WTC11 (cell line): ENCODE measurements around the gene XBP1. TPM values are rescaled to one million over a fixed set of nuclear protein-coding genes. Genes with fewer than 3 reads are reported as not detected.

Experiments
- ATAC-seq: fragments of 200-7000 bp; cut with Tn5 transposase; 2 replicates; pipeline ENCODE4 v1.10.0; 2021; ENCODE audit warnings: mild to moderate bottlenecking, moderate library complexity
- CTCF ChIA-PET: fragments of 300-600 bp; sonication (Branson Sonifier 250); formaldehyde crosslinking; loops from one replicate; lab custom pipeline; 2021; ENCODE audit warnings: antibody characterized with exemption; lab: Charles Lee
- POLR2A ChIA-PET: fragments of 350-600 bp; sonication (Branson Sonifier 250); formaldehyde crosslinking; loops from one replicate; lab custom pipeline; 2021; ENCODE audit warnings: antibody characterized with exemption; lab: Charles Lee
- DNase-seq: peaks from one replicate; pipeline ENCODE4 v3.0.0; 2021; ENCODE audit warnings: low spot score
- H3K27ac Mint-ChIP-seq: 2 replicates; pipeline ENCODE4 v1.8.0; 2021; ENCODE audit warnings: mixed read lengths
- H3K27me3 Mint-ChIP-seq: 2 replicates; pipeline ENCODE4 v1.8.0; 2021; ENCODE audit warnings: low read depth, mild to moderate bottlenecking, moderate library complexity, mixed read lengths
- H3K36me3 Mint-ChIP-seq: 2 replicates; pipeline ENCODE4 v1.8.0; 2021; ENCODE audit warnings: mixed read lengths
- H3K4me1 Mint-ChIP-seq: 2 replicates; pipeline ENCODE4 v1.8.0; 2022; ENCODE audit warnings: mixed read lengths
- H3K4me3 Mint-ChIP-seq: 2 replicates; pipeline ENCODE4 v1.8.0; 2021; ENCODE audit warnings: mild to moderate bottlenecking, moderate library complexity, mixed read lengths
- H3K9me3 Mint-ChIP-seq: 2 replicates; pipeline ENCODE4 v1.8.0; 2021; ENCODE audit warnings: mixed read lengths
- AR ChIP-seq: fragments of 250-450 bp; sonication (Bioruptor Pico); IDR thresholded peaks from 2 replicates; pipeline ENCODE4 v1.9.0; 2021; ENCODE audit warnings: mild to moderate bottlenecking
- ELF4 ChIP-seq: sonication (generic); formaldehyde crosslinking; IDR thresholded peaks from 2 replicates; pipeline ENCODE4 v1.8.1; 2022; ENCODE audit warnings: low read depth, mild to moderate bottlenecking, moderate library complexity, missing genetic modification reagents
- EMX1 ChIP-seq: fragments of 250-450 bp; sonication (Bioruptor Pico); IDR thresholded peaks from 2 replicates; pipeline ENCODE4 v1.8.0; 2021; ENCODE audit warnings: mild to moderate bottlenecking
- JAZF1 ChIP-seq: fragments of 250-450 bp; sonication (Bioruptor Pico); IDR thresholded peaks from 2 replicates; pipeline ENCODE4 v1.9.0; 2021; ENCODE audit warnings: moderate library complexity, mild to moderate bottlenecking, inconsistent platforms
- KAT7 ChIP-seq: sonication (generic); formaldehyde crosslinking; IDR thresholded peaks from 2 replicates; pipeline ENCODE4 v1.8.1; 2023; ENCODE audit warnings: missing genetic modification reagents, mild to moderate bottlenecking, borderline replicate concordance
- MAX ChIP-seq: sonication (generic); formaldehyde crosslinking; IDR thresholded peaks from 2 replicates; pipeline ENCODE4 v1.8.0; 2022; ENCODE audit warnings: mild to moderate bottlenecking, missing genetic modification reagents
- NFATC4 ChIP-seq: fragments of 250-450 bp; sonication (Bioruptor Pico); IDR thresholded peaks from 2 replicates; pipeline ENCODE4 v1.9.0; 2021; ENCODE audit warnings: mild to moderate bottlenecking
- NFE2L1 ChIP-seq: sonication (generic); formaldehyde crosslinking; IDR thresholded peaks from 2 replicates; pipeline ENCODE4 v1.8.1; 2023; ENCODE audit warnings: missing genetic modification reagents
- NFYB ChIP-seq: sonication (generic); formaldehyde crosslinking; conservative IDR thresholded peaks from 2 replicates; pipeline ENCODE4 v1.8.0; 2022; ENCODE audit warnings: low read depth, missing genetic modification reagents
- PRDM15 ChIP-seq: sonication (generic); formaldehyde crosslinking; IDR thresholded peaks from 2 replicates; pipeline ENCODE4 v1.8.0; 2022; ENCODE audit warnings: missing genetic modification reagents
- RELA ChIP-seq: sonication (generic); formaldehyde crosslinking; IDR thresholded peaks from 2 replicates; pipeline ENCODE4 v1.8.1; 2022; ENCODE audit warnings: missing genetic modification reagents, mild to moderate bottlenecking, borderline replicate concordance
- SMAD3 ChIP-seq: sonication (generic); formaldehyde crosslinking; IDR thresholded peaks from 2 replicates; pipeline ENCODE4 v1.8.0; 2022; ENCODE audit warnings: missing genetic modification reagents, mild to moderate bottlenecking, borderline replicate concordance
- SOX15 ChIP-seq: fragments of 250-450 bp; sonication (Bioruptor Pico); IDR thresholded peaks from 2 replicates; pipeline ENCODE4 v1.9.0; 2021; ENCODE audit warnings: mild to moderate bottlenecking
- TEAD1 ChIP-seq: sonication (generic); formaldehyde crosslinking; IDR thresholded peaks from 2 replicates; pipeline ENCODE4 v1.8.0; 2022; ENCODE audit warnings: mild to moderate bottlenecking, missing genetic modification reagents
- TEAD4 ChIP-seq: sonication (generic); formaldehyde crosslinking; IDR thresholded peaks from 2 replicates; pipeline ENCODE4 v1.8.0; 2022; ENCODE audit warnings: mild to moderate bottlenecking, missing genetic modification reagents
- USF1 ChIP-seq: sonication (generic); formaldehyde crosslinking; IDR thresholded peaks from 2 replicates; pipeline ENCODE4 v1.8.0; 2022; ENCODE audit warnings: mild to moderate bottlenecking, missing genetic modification reagents
- ZBTB21 ChIP-seq: sonication (generic); formaldehyde crosslinking; IDR thresholded peaks from 2 replicates; pipeline ENCODE4 v1.8.1; 2023; ENCODE audit warnings: mild to moderate bottlenecking, missing genetic modification reagents, borderline replicate concordance
- ZNF121 ChIP-seq: sonication (generic); formaldehyde crosslinking; IDR thresholded peaks from 2 replicates; pipeline ENCODE4 v1.8.0; 2023; ENCODE audit warnings: missing genetic modification reagents
- ZNF219 ChIP-seq: sonication (generic); formaldehyde crosslinking; IDR thresholded peaks from 2 replicates; pipeline ENCODE4 v1.8.0; 2023; ENCODE audit warnings: missing genetic modification reagents, mild to moderate bottlenecking, borderline replicate concordance
- ZNF232 ChIP-seq: sonication (generic); formaldehyde crosslinking; IDR thresholded peaks from 2 replicates; pipeline ENCODE4 v1.8.0; 2022; ENCODE audit warnings: mild to moderate bottlenecking, missing genetic modification reagents
- ZNF396 ChIP-seq: fragments of 250-450 bp; sonication (Bioruptor Pico); IDR thresholded peaks from 2 replicates; pipeline ENCODE4 v1.8.0; 2021; ENCODE audit warnings: mild to moderate bottlenecking, moderate library complexity, borderline replicate concordance
- total RNA-seq: library from RNA; stranded (reverse); gene quantifications from 3 replicates; pipeline ENCODE4 v1.2.3, GENCODE V29; 2021
- TF ChIP-seq, protein P1 (sequence below): fragments of 200-600 bp; IDR thresholded peaks from 2 replicates; pipeline ENCODE4 v1.8.0; 2022; ENCODE audit warnings: antibody characterized with exemption
- TF ChIP-seq, protein P2 (sequence below): sonication (generic); formaldehyde crosslinking; IDR thresholded peaks from 2 replicates; pipeline ENCODE4 v1.8.1; 2022; ENCODE audit warnings: missing genetic modification reagents, borderline replicate concordance

XBP1 gene
- total RNA-seq, 1 experiment from 2014 or later: 127 TPM

DNA sequence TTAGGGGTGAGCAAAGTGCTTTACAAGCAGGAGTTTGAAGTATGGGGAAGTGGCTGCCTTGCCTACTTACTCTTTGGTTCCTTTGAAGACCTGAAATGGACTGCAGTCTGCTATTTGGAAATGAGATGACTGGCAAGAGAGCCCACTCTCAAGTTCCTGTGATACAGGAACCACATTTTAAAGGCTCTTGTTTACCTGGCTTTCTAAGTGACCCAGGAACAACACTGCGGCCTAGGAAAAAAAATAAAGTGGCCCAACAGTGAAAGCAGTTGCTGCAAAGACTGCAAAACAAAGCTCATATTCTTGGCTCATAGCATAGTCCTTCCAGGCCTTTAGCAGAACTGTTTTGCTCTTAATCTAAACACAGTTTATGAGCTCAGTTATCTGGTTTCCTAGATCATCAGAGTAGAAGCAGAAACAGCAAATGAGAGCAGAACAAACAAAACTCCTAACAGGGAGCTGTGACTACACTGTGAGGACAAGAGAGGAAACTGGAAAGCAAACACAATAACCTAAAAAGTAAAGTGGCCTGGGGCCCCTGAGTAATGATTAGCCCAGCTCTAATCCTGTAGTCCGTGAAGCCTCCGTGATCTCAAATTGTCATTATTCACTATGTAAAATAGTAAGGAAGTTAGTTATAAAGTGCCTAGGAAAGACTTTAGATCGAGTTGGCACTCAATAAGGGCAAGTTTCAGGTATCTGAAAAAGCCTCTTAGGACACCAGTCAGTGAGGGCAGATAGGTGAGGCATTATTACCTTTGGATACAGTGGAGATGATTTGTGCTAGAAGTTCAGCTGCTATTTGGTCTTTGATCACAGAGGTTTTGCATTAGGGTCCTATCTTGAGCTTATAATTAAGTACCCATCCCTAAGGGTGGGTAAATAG is 16.3 kb downstream of the XBP1 start (continued):
- TF ChIP-seq, protein P1, sequence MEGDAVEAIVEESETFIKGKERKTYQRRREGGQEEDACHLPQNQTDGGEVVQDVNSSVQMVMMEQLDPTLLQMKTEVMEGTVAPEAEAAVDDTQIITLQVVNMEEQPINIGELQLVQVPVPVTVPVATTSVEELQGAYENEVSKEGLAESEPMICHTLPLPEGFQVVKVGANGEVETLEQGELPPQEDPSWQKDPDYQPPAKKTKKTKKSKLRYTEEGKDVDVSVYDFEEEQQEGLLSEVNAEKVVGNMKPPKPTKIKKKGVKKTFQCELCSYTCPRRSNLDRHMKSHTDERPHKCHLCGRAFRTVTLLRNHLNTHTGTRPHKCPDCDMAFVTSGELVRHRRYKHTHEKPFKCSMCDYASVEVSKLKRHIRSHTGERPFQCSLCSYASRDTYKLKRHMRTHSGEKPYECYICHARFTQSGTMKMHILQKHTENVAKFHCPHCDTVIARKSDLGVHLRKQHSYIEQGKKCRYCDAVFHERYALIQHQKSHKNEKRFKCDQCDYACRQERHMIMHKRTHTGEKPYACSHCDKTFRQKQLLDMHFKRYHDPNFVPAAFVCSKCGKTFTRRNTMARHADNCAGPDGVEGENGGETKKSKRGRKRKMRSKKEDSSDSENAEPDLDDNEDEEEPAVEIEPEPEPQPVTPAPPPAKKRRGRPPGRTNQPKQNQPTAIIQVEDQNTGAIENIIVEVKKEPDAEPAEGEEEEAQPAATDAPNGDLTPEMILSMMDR: no peak

DNA sequence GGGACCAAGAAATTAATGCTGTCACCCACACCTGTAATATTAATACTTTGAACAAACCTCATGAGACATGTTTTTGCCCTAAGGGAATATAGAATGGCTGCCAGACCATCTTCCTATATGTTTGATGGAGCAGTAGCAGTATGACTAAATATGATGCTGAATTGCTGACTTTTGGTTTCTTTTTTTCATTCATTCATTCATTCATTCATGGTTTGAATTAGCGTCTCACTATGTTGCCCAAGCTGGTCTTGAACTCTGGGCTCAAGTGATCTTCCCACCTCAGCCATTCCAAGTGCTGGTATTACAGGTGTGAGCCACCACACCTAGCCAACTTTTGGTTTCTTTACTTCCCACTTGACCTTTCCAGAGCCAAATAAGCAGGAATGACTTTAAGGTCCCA is 20.1 kb downstream of the XBP1 start:
- no peak overlapping the region for H3K4me3 Mint-ChIP-seq
- ATAC-seq (no peak), DNase-seq (no peak)
- H3K4me1 Mint-ChIP-seq: no peaks in the 10 kb centered on the region
- H3K27me3 Mint-ChIP-seq: no peaks in the 10 kb centered on the region
- H3K27ac Mint-ChIP-seq: peak overlapping the region; percentile 45; the same call in 1 of the 2 replicates
- TF ChIP-seq RELA (CRISPR knock-in tag) (no peak), SMAD3 (CRISPR knock-in tag) (no peak), ELF4 (no peak), NFATC4 (CRISPR knock-in tag) (no peak), ZBTB21 (no peak), EMX1 (CRISPR knock-in tag) (no peak), ZNF232 (CRISPR knock-in tag) (no peak), NFYB (no peak), ZNF121 (CRISPR knock-in tag) (no peak), JAZF1 (no peak), TEAD4 (CRISPR knock-in tag) (no peak), KAT7 (CRISPR knock-in tag) (no peak), USF1 (CRISPR knock-in tag) (no peak), MAX (CRISPR knock-in tag) (no peak), AR (CRISPR knock-in tag) (no peak), TEAD1 (no peak), SOX15 (no peak), NFE2L1 (CRISPR knock-in tag) (no peak), ZNF219 (CRISPR knock-in tag) (no peak)
- ChIA-PET CTCF (no interaction called here), POLR2A (no interaction called here)
- no peaks in the 10 kb centered on the region for H3K9me3 Mint-ChIP-seq
- H3K36me3 Mint-ChIP-seq: peaks cover 50% of the 10 kb centered on the region

- Mint-ChIP-seq H3K27me3 (no peaks in the 10 kb centered on the region), H3K9me3 (no peaks in the 10 kb centered on the region), H3K4me1 (no peaks in the 10 kb centered on the region), H3K4me3 (no peak overlapping the region), H3K36me3 (peaks cover 49% of the 10 kb centered on the region), H3K27ac (no peak overlapping the region)
- no peak for DNase-seq
- no peak for ATAC-seq
- ChIA-PET POLR2A (no interaction called here), CTCF (no interaction called here)
- no peak for TF ChIP-seq SMAD3 (CRISPR knock-in tag)
- no peak for TF ChIP-seq ZNF396 (CRISPR knock-in tag)
- no peak for TF ChIP-seq PRDM15 (CRISPR knock-in tag)
- TF ChIP-seq, protein P2, sequence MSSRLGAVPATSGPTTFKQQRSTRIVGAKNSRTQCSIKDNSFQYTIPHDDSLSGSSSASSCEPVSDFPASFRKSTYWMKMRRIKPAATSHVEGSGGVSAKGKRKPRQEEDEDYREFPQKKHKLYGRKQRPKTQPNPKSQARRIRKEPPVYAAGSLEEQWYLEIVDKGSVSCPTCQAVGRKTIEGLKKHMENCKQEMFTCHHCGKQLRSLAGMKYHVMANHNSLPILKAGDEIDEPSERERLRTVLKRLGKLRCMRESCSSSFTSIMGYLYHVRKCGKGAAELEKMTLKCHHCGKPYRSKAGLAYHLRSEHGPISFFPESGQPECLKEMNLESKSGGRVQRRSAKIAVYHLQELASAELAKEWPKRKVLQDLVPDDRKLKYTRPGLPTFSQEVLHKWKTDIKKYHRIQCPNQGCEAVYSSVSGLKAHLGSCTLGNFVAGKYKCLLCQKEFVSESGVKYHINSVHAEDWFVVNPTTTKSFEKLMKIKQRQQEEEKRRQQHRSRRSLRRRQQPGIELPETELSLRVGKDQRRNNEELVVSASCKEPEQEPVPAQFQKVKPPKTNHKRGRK (CRISPR knock-in tag): no peak
- no peak for TF ChIP-seq ZBTB21
- no peak for TF ChIP-seq ZNF121 (CRISPR knock-in tag)
These were observed 20.5 kb downstream of the XBP1 start for GRCh38 chr22:28779833-28780232.
